Mammary epithelial cell (primary cell): Measurements from ENCODE around the gene VKORC1L1.
"Not testable (repeated sequence)": the region's sequence is repeated elsewhere in the genome, so short reads cannot be mapped to it uniquely, and the experiment has no call there.

ENCODE experiments used
- CTCF ChIP-seq, 2 donors: IDR thresholded peaks in 1 of 2; conservative IDR thresholded peaks in 1 of 2; 2 replicates each; pipeline ENCODE4 v1.5.1; 2011 to 2012; ENCODE audit warnings: inconsistent platforms in 2 of 2, low read length in 2 of 2, mild to moderate bottlenecking in 2 of 2, control low read depth in 1 of 2, low read depth in 1 of 2; ENCODE audit not compliant: insufficient read depth in 1 of 2; ENCODE audit errors: extremely low read depth in 1 of 2
- EZH2 ChIP-seq: IDR thresholded peaks from 2 replicates; pipeline ENCODE4 v1.6.1; 2012; ENCODE audit warnings: low read length, inconsistent platforms, borderline replicate concordance

GRCh38 chr7:65880242-65880641 is 7.4 kb downstream of the VKORC1L1 start:
- TF ChIP-seq CTCF (conservative IDR thresholded peaks at IDR 0.05 in 1 of 2, IDR thresholded peaks at IDR 0.05 in 1 of 2; ENCODE audit: extremely low read depth in 1 of 2, insufficient read depth in 1 of 2, low read depth in 1 of 2, low read length in 2 of 2); EZH2: not testable (repeated sequence)
